ENCODE measurements around the gene FAT1. TPM values are rescaled to one million over a fixed set of nuclear protein-coding genes. Genes with fewer than 3 reads are reported as not detected.

The FAT1 gene
- total RNA-seq, 6 experiments from 2014 or later, result 32.9 to 173 (median 69.7) TPM

DNA sequence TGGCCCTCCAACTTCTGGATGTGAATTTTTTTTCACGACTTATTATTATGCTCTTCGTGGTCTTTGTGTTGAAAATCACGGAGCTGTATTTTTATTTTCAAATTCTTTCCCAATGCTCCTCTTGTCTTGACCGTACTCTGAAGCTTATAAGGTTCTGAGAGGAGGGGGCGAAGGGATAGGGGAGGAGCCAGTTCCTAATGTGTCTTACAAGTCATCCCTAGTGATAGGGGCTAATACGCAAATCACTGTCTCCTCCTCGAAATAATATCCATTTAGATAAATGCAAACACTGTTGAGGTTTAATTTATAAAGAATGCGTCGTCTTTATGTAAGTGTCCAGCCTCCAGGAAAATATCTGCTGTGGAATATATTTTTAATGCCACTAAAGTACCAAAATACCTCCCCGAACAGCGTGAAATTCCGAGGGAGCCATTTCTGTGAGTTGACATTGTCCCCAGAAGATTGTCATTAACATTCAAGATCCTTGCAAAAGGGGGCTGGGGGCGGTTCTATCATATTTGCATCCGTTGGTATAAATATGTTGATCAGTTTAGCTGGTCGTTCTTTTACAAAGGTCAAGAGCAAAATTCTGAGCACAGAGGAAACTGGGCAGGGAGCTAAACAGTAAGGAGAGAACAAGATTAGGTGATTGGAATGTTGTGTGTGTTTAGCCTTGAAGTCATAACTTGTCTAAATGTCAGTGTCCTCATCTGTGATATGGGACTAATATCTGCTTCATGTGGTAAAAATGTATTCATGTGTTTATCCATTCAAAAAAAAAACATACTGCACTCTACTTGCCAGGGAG lies 3.7 kb upstream of the FAT1 start:
- TF ChIP-seq, protein P1, sequence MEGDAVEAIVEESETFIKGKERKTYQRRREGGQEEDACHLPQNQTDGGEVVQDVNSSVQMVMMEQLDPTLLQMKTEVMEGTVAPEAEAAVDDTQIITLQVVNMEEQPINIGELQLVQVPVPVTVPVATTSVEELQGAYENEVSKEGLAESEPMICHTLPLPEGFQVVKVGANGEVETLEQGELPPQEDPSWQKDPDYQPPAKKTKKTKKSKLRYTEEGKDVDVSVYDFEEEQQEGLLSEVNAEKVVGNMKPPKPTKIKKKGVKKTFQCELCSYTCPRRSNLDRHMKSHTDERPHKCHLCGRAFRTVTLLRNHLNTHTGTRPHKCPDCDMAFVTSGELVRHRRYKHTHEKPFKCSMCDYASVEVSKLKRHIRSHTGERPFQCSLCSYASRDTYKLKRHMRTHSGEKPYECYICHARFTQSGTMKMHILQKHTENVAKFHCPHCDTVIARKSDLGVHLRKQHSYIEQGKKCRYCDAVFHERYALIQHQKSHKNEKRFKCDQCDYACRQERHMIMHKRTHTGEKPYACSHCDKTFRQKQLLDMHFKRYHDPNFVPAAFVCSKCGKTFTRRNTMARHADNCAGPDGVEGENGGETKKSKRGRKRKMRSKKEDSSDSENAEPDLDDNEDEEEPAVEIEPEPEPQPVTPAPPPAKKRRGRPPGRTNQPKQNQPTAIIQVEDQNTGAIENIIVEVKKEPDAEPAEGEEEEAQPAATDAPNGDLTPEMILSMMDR (IDR thresholded peaks at IDR 0.05), result no peak
- TF ChIP-seq POLR2A (IDR thresholded peaks at IDR 0.05), result no peak
- Histone ChIP-seq H3K9me3 (no peaks in the 10 kb centered on the region), H3K36me3 (no peaks in the 10 kb centered on the region), H3K27me3 (no peaks in the 10 kb centered on the region), H3K4me3 (peak overlapping the region; percentile 63 to 88 (median 72)), H3K4me1 (peaks cover 0 to 11% (median 0%) of the 10 kb centered on the region in 4 donors), H3K27ac (peak overlapping the region; percentile 85 to 93 (median 87))
- DNase-seq (no peak), ATAC-seq (no peak)
- WGBS (ENCODE audit: insufficient coverage, low coverage, low lambda C conversion rate, missing lambda C conversion rate), result 9% methylated on average over 15 of the region's 15 CpGs
- intact Hi-C loops (cut with DNase I), result no loop called here

- 6% methylated on average over 32 of the region's 82 CpGs for WGBS (ENCODE audit: insufficient coverage, low coverage, low lambda C conversion rate, missing lambda C conversion rate)
Measured at GRCh38 chr4:186726426-186727168, 2.9 kb upstream of the FAT1 start.

GRCh38 chr4:186725469-186726425 lies 2.1 kb upstream of the FAT1 start:
- TF ChIP-seq POLR2A (IDR thresholded peaks at IDR 0.05), result no peak
- TF ChIP-seq, protein P1 (IDR thresholded peaks at IDR 0.05), result peak; percentile 51 to 79 (median 74)
- DNase-seq (peak; percentile 82 to 85 (median 84)), ATAC-seq (peak; percentile 71 to 81 (median 74))
- Histone ChIP-seq H3K4me3 (peak overlapping the region; percentile 63 to 88 (median 72)), H3K4me1 (peaks cover 0 to 12% (median 0%) of the 10 kb centered on the region in 4 donors), H3K27ac (peak overlapping the region; percentile 85 to 93 (median 87)), H3K9me3 (no peaks in the 10 kb centered on the region), H3K36me3 (no peaks in the 10 kb centered on the region), H3K27me3 (no peaks in the 10 kb centered on the region)
- intact Hi-C loops (cut with DNase I), result no loop called here
- WGBS (ENCODE audit: insufficient coverage, low coverage, low lambda C conversion rate, missing lambda C conversion rate), result under 1% methylated on average over 49 of the region's 54 CpGs

More at GRCh38 chr4:186726426-186727168, 2.9 kb upstream of the FAT1 start:
- ATAC-seq (peak; percentile 53 to 62 (median 54)), DNase-seq (peak; percentile 61 to 77 (median 74))
- peak; percentile 97 for TF ChIP-seq POLR2A (IDR thresholded peaks at IDR 0.05)
- TF ChIP-seq, protein P1 (IDR thresholded peaks at IDR 0.05), result peak in 3 of 4 donors; percentile 17 to 44 (median 38)
- H3K27ac ChIP-seq, result peak overlapping the region; percentile 85 to 93 (median 87)
- no peaks in the 10 kb centered on the region for H3K36me3 ChIP-seq
- intact Hi-C loops (cut with DNase I), result no loop called here
- H3K4me3 ChIP-seq, result peak overlapping the region; percentile 63 to 88 (median 72)
- H3K27me3 ChIP-seq, result no peaks in the 10 kb centered on the region
- H3K9me3 ChIP-seq, result no peaks in the 10 kb centered on the region
- H3K4me1 ChIP-seq, result peaks cover 0 to 12% (median 0%) of the 10 kb centered on the region in 4 donors

All from right lobe of liver (tissue), 6 donors.